LNCAP (cell line): Measurements from ENCODE around the gene PEX13.

Source experiments
- CTCF ChIP-seq: fragments of 450-650 bp; IDR thresholded peaks from 2 replicates; pipeline ENCODE4 v1.5.1; 2017; ENCODE audit warnings: mild to moderate bottlenecking

Gene PEX13

GRCh38 chr2:61100801-61101200 lies 83.3 kb downstream of the PEX13 start:
- TF ChIP-seq CTCF: no peak
